Endothelial cell of umbilical vein (primary cell): ENCODE data around the gene GAB1. TPM values are rescaled to one million over a fixed set of nuclear protein-coding genes. Genes with fewer than 3 reads are reported as not detected.

Source experiments
- BruUV-seq: library from RNA; stranded (reverse); fragments of 400-500 nt; replicated peaks from 2 replicates; lab custom pipeline; 2021; lab: Mats Ljungman, UMichigan
- CTCF ChIA-PET: fragments of 300-600, 350-600 bp; sonication (Branson Sonifier 250); formaldehyde crosslinking; loops from one replicate; lab custom pipeline; 2021; ENCODE audit warnings: antibody characterized with exemption, inconsistent platforms; lab: Charles Lee
- POLR2A ChIA-PET: fragments of 300-600, 350-600 bp; sonication (Branson Sonifier 250); formaldehyde crosslinking; loops from one replicate; lab custom pipeline; 2021; ENCODE audit warnings: antibody characterized with exemption, inconsistent platforms; lab: Charles Lee
- DNase-seq: peaks from one replicate; pipeline ENCODE4 v3.0.0-alpha.2; 2011; ENCODE audit warnings: low read depth, low spot score
- FAIRE-seq: peaks from 2 replicates; lab custom pipeline; 2011; peaks lifted over from hg19 to GRCh38; lab: Jason Lieb, UNC
- H2AFZ ChIP-seq: 2 replicates; pipeline ENCODE4 v1.6.0; 2012; ENCODE audit warnings: low read depth, low read length, control low read depth, inconsistent platforms
- H3K27ac ChIP-seq: 2 replicates; pipeline ENCODE4 v1.5.1; 2011; ENCODE audit warnings: low read depth, mild to moderate bottlenecking, control low read depth, low read length, moderate library complexity; ENCODE audit not compliant: insufficient read depth
- H3K27me3 ChIP-seq, 2 experiments: 2 replicates each; pipeline versions ENCODE4 v1.6.0 to v1.6.1; 2011; ENCODE audit warnings: low read length in 2 of 2, mixed read lengths in 1 of 2; ENCODE audit not compliant: control insufficient read depth in 2 of 2, insufficient read depth in 2 of 2
- H3K36me3 ChIP-seq, 2 experiments: 2 replicates in 1 of 2; 3 replicates in 1 of 2; pipeline ENCODE4 v1.5.1; 2011; ENCODE audit warnings: low read length in 2 of 2, mild to moderate bottlenecking in 1 of 2, moderate library complexity in 1 of 2; ENCODE audit not compliant: control insufficient read depth in 2 of 2, insufficient read depth in 2 of 2; ENCODE audit errors: extremely low read depth in 1 of 2
- H3K4me1 ChIP-seq: 3 replicates; pipeline ENCODE4 v1.5.1; 2011; ENCODE audit warnings: mild to moderate bottlenecking, low read length; ENCODE audit not compliant: control insufficient read depth, insufficient read depth; ENCODE audit errors: extremely low read depth
- H3K4me2 ChIP-seq: 2 replicates; pipeline ENCODE4 v1.6.1; 2011; ENCODE audit warnings: low read length, control low read depth, mixed read lengths; ENCODE audit not compliant: insufficient read depth
- H3K4me3 ChIP-seq, 3 experiments: fragments of 200-600 bp in 1 of 3; sonication (generic), shearing (Covaris generic) in 1 of 3; replicated peaks in 1 of 3; 2 replicates each; pipeline ENCODE4 v1.5.1; 2011 to 2016; ENCODE audit warnings: control low read depth in 3 of 3, low read length in 3 of 3, mild to moderate bottlenecking in 2 of 3, inconsistent platforms in 1 of 3, low read depth in 1 of 3, moderate library complexity in 1 of 3; ENCODE audit not compliant: insufficient read depth in 1 of 3
- H3K79me2 ChIP-seq: 2 replicates; pipeline ENCODE4 v1.6.0; 2012; ENCODE audit warnings: low read length, inconsistent platforms; ENCODE audit not compliant: control insufficient read depth, insufficient read depth
- H3K9ac ChIP-seq: replicated peaks from 2 replicates; pipeline ENCODE3; 2011; ENCODE audit warnings: low read length, control low read depth; ENCODE audit not compliant: insufficient read depth; ENCODE audit errors: extremely low read depth
- H3K9me1 ChIP-seq: replicated peaks from 3 replicates; pipeline ENCODE4 v1.6.0; 2011; ENCODE audit warnings: mild to moderate bottlenecking, low read length; ENCODE audit not compliant: control insufficient read depth, insufficient read depth; ENCODE audit errors: extremely low read depth
- H3K9me3 ChIP-seq: replicated peaks from 2 replicates; pipeline ENCODE4 v1.5.1; 2012; ENCODE audit warnings: low read length, inconsistent platforms; ENCODE audit not compliant: control insufficient read depth, insufficient read depth
- H4K20me1 ChIP-seq: replicated peaks from 2 replicates; pipeline ENCODE3; 2011; ENCODE audit warnings: mild to moderate bottlenecking, low read length; ENCODE audit not compliant: control insufficient read depth, insufficient read depth; ENCODE audit errors: extremely low read depth
- CTCF ChIP-seq, 2 donors: IDR thresholded peaks; 1 replicate in 1 of 2; 2 replicates in 1 of 2; pipeline ENCODE4 v1.5.1; 2011; ENCODE audit warnings: low read length in 2 of 2, mild to moderate bottlenecking in 2 of 2, moderate library complexity in 2 of 2, control low read depth in 1 of 2, inconsistent platforms in 1 of 2, low read depth in 1 of 2; ENCODE audit not compliant: insufficient read depth in 1 of 2; ENCODE audit errors: extremely low read depth in 1 of 2
- EZH2 ChIP-seq: IDR thresholded peaks from 2 replicates; pipeline ENCODE4 v1.6.1; 2012; ENCODE audit warnings: borderline replicate concordance, low read depth, mild to moderate bottlenecking, moderate library complexity, low read length, inconsistent platforms; ENCODE audit not compliant: severe bottlenecking
- FOS ChIP-seq: IDR thresholded peaks from 2 replicates; pipeline ENCODE4 v1.6.1; 2011; ENCODE audit warnings: mild to moderate bottlenecking, low read length, moderate library complexity, borderline replicate concordance; ENCODE audit not compliant: insufficient read depth
- GATA2 ChIP-seq: IDR thresholded peaks from 2 replicates; pipeline ENCODE4 v1.7.0; 2011; ENCODE audit warnings: low read depth, mild to moderate bottlenecking, moderate library complexity, mixed read lengths, low read length; ENCODE audit not compliant: insufficient read length, insufficient read depth
- JUN ChIP-seq: IDR thresholded peaks from 2 replicates; pipeline ENCODE4 v1.6.1; 2011; ENCODE audit warnings: borderline replicate concordance, low read depth; ENCODE audit not compliant: insufficient read length, insufficient read depth
- MYC ChIP-seq: IDR thresholded peaks from one replicate; pipeline ENCODE4 v1.6.1; 2011; ENCODE audit warnings: mild to moderate bottlenecking, low read depth, low read length
- POLR2AphosphoS5 ChIP-seq: IDR thresholded peaks from 2 replicates; pipeline ENCODE4 v1.6.1; 2012; ENCODE audit warnings: low read depth, mild to moderate bottlenecking, control low read depth, low read length, moderate library complexity; ENCODE audit not compliant: insufficient read depth
- dilution Hi-C: fragments of 300-500 bp; cut with MboI; formaldehyde crosslinking; loops from one replicate; pipeline ENCODE4 v1.15.0; 2019; ENCODE audit warnings: low sequenced_read_pairs; ENCODE audit not compliant: extremely low pct_ligation_motif_present
- intact Hi-C: fragments of 100-400 bp; cut with micrococcal nuclease; formaldehyde crosslinking; loops from one replicate; pipeline ENCODE4 v1.10.0; 2022
- polyA plus RNA-seq, 4 experiments: library from polyadenylated mRNA; depleted of rRNA in 3 of 4; stranded (reverse) in 3 of 4; unstranded in 1 of 4; fragments of >200 nt; gene quantifications; 2 replicates each; pipeline versions ENCODE4 v1.2.1 to v1.2.3, GENCODE V29; 2011 to 2012; ENCODE audit warnings: missing spikeins in 1 of 4
- total RNA-seq: library from RNA; stranded (reverse); gene quantifications from 2 replicates; pipeline ENCODE4 v1.2.3, GENCODE V29; 2021

Gene GAB1
- total and polyA plus RNA-seq, 2 donors (not counting 3 experiments of a cell fraction or from before 2014, with no cell fraction given): 9.3 to 37.7 TPM

DNA sequence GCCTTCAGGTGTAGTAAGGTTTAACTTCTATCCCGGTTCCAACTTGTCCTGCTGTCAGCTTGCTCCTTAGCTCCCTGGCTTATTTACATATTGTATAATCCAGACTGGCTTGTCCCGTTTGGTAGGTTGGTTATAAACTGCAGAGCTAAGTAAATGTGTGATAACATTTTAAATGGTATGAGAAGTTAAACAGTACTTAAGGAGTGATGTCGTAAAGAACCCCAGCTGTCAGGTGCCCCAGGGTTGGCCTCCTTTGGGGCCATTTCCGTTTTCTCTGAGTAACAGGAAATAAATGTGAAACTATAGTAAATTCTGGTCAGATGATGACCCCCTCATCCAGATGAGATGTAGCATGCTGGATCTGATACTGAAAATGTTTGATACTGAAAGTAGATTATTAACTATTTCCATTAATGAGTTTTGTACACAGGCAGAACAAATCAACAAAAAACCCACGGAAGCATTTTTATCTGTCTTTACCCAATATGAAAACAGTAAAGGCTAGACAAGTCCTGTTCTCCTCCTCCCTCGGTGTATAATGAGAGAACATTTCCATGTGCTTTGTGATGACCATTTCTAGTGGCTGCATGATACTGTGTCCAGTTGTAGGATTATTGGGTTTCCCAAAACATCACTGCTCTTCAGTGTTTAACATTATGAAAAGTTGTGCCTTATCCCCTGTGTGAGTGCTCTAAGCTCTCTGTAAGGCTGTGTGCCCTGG, 22.4 kb downstream of the GAB1 start:
- Histone ChIP-seq H3K27me3 (no peaks in the 10 kb centered on the region), H3K9ac (no peak overlapping the region), H3K36me3 (no peaks in the 10 kb centered on the region), H3K9me3 (no peaks in the 10 kb centered on the region), H3K79me2 (no peaks in the 10 kb centered on the region), H3K27ac (peak overlapping the region; percentile 54), H3K4me1 (peaks cover 26% of the 10 kb centered on the region), H3K4me2 (peak overlapping the region; percentile 76), H3K9me1 (no peaks in the 10 kb centered on the region), H4K20me1 (no peaks in the 10 kb centered on the region), H2AFZ (no peak overlapping the region), H3K4me3 (peak overlapping the region in 1 of 3 experiments; percentile 15)
- peak; percentile 26 for FAIRE-seq
- ChIA-PET POLR2A (no interaction called here), CTCF (interaction anchor here (0.8 to 1.7 kb wide), 5 partner anchors 17 to 53 kb away, joined by 3 to 7 read pairs (median 4); partner anchors contain the start of gene GAB1)
- dilution Hi-C loops (no loop called here), intact Hi-C loops (loop anchor here (1.0 kb wide), 3 partner anchors 22 to 154 kb away; partner anchors contain the start of genes GAB1 and SMARCA5)
- TSS peak; percentile 52 for BruUV-seq
- peak; percentile 80 for TF ChIP-seq JUN
- no peak for TF ChIP-seq MYC
- TF ChIP-seq CTCF (IDR thresholded peaks at IDR 0.05; ENCODE audit: extremely low read depth in 1 of 2, insufficient read depth in 1 of 2, low read depth in 1 of 2, low read length in 2 of 2): no peak
- peak; percentile 54 for TF ChIP-seq FOS
- TF ChIP-seq POLR2AphosphoS5: peak; percentile 72
- TF ChIP-seq EZH2: no peak
- TF ChIP-seq GATA2: peak; percentile 73
- DNase-seq: peak; percentile 96
